ENCODE measurements around the gene GLCCI1.
"Not testable (repeated sequence)": the region's sequence is repeated elsewhere in the genome, so short reads cannot be mapped to it uniquely, and the experiment has no call there.

Gene GLCCI1

GRCh38 chr7:7992506-7992905 lies 23.9 kb downstream of the GLCCI1 start:
- no peak for DNase-seq

GRCh38 chr7:7995348-7995747 lies 26.8 kb downstream of the GLCCI1 start:
- not testable (repeated sequence) for DNase-seq

GRCh38 chr7:7996568-7996967 lies 28.0 kb downstream of the GLCCI1 start:
- no peak for DNase-seq

- no peak for DNase-seq
These were observed 31.8 kb downstream of the GLCCI1 start for GRCh38 chr7:8000315-8000941.

DNA sequence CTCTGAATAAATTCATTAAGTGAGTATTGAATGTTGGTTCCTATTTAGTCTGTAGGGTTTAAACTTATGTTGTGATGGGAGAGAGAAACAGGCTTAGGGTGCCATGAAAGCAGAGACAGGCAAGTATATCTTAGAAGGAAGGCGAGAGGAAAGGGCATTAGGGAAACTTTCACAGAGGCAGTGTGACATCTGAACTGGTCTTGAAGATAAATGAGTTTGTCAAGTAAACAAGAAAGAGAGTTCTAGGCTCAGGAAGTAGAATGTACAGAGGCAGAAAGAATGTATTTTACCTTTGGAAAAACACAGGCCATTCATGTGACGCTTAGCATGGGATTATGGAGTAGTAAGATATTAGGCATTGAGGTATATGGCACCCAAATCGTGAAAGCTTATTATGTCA lies 34.5 kb downstream of the GLCCI1 start:
- no peak for DNase-seq

GRCh38 chr7:8005279-8005678 lies 36.7 kb downstream of the GLCCI1 start:
- DNase-seq = no peak

DNA sequence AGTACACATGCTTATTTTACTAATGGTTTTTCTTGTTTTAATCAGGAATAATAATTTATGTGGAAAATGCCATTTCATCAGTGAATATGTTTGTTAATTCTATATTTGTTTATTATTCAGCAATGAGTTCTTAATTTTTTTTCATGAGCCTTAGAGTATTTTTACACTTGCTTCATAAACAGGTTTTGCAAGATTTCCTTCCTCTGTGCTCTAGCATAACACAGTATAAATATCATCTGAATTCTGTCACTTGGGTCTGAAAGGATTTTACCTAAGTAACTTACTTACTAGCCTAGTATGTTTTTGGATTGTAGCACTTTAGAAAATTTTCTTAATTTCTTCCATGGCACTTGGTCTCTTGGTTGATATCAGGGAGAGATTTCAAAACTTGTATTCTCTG lies 45.8 kb downstream of the GLCCI1 start:
- no peak for DNase-seq

DNA sequence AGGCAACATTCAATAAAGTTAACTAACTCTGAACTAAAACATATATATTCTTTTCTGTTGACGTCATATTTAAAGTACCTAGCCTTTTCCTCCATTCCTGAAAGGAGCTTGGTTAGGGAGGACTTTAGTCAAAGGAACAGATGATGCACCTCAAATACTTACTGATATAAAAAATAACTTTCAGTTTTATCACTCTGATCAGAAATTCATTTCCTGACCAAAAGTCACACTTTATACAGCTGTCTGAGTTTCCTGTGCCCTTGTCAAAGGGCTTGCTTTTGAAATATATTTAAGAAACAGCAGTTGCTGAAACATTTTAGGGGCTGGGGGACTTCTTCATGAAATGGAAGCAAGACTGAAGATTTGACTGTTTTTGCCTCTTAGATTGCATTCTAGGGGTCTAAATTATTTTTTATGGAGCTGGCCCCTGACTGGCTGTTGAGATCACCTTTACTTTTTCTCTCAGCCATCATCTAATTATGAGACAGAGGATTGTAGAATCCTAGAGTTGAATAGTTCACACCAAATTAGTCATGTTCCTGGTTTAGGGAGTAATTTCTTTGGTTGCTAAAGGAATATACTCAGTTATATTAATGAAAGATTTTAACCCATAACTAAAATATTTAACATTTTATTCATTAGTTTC lies 46.6 kb downstream of the GLCCI1 start:
- DNase-seq = no peak

DNA sequence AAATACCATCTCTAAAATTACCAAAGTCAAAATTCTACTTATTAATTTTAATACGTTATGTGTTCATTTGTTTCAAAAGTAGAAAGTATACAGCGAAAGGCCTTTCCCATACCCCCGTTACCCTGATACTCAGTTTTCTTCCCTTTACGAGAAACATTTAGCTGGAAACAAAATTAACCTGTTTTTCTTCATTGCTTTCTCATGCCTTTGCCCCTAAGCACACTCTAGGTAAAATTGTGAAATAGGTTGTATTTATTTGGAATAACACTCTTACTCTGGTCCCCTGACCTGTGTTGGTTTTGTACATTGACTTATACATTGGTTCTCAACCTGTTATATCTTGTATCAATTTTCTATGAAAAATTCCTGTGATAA lies 47.1 kb downstream of the GLCCI1 start:
- no peak for DNase-seq

DNA sequence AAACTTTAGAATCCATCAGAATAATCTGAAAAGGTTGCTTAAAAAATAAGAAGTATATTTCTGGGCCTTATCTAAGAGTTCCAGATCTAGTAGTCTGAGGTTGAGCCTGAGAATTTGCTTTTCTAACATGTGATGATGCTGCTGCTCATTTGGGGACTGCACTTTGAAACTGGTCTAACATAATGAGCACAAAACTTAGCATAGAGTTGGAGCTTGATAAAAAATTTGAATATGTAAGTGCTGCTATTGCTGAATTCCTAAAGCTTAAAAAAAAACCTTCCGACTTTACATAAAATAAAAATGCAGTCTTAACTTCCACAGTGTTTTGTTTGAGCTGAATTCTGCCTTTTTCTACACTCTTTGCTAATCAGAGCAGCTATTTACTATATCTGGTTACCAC lies 48.8 kb downstream of the GLCCI1 start:
- no peak for DNase-seq

- no peak for DNase-seq
These were observed 50.4 kb downstream of the GLCCI1 start for GRCh38 chr7:8018961-8019360.

- DNase-seq = no peak
These were observed 54.0 kb downstream of the GLCCI1 start for GRCh38 chr7:8022628-8023027.

DNA sequence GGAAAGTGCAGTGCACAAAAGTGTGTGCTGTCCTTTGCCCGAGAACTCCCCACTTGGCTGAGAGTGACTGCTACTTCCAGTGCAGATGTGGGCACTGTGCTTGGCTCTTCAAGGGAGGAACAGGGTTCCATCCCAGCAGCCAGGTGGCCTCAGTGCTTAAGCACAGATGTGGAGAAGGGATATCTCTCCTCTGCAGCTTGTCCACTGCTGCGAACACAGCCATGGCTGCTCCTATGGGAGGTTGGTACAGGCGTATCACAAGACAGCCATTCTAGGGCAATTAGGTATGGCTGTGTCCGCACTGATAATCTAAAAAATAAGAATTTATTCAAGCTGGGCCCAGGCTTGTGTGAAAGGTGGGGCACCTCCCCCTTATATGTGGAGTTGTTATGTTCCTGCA lies 66.6 kb downstream of the GLCCI1 start:
- no peak for DNase-seq

DNA sequence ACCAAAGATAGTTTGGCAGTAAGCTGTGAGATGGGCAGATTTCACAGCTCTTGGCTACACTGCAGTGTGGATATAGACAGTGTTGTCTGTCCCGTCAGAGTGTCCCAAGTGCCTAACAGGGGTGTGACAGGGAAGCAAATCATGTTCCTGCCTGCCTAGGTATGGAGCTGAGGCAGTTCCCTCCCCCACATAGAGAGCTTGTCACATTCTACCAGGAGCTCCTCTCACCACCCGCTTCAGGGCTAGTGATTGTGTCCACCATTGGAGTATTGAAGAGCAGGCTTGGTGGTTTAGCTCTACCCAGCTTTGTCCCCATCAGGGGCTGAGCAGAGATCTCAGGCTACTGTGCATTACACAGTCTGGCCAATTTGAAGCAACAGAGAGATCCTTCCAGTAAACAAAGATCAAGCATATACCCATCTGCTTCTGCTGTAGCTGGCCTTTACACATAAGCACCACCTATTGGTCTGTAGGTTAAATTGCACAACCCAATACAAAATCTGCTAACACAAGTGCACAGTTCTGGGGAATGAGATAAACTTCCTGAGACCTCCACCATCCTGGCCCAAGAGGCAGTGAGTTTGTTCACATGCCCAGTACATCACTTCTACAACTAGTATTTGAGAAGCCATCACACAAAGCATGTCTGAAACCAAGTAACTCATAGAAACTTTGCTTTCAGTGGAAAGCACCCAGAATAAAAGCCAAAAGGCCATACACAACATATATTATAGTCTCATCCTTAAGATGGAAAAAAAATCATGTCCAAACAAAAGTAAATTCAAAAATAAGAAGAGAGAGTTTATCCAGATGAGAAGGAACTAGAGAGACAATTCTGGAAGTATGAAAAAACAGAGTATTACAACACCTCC lies 67.3 kb downstream of the GLCCI1 start:
- DNase-seq = peak; percentile 50

DNA sequence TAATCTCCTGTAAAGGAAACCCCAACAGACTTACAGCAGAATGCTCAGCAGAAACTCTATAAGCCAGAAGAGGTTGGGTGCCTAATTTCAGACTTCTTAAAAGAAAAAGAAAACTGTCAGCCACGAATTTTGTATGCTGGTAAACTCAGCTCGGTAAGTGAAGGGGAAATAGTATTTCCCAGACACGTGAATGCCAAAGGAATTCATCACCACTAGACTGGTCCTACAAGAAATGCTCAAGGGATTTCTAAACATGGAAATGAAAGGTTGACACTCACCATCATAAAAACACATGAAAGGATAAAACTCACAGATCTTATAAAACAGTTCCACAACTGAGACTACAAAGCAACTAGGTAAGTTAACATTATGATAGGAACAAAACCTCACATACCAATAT lies 68.6 kb downstream of the GLCCI1 start:
- DNase-seq = no peak

GRCh38 chr7:8040768-8041369 lies 72.3 kb downstream of the GLCCI1 start:
- no peak for DNase-seq

- DNase-seq = no peak
These were observed 74.4 kb downstream of the GLCCI1 start for GRCh38 chr7:8042796-8043535.

DNA sequence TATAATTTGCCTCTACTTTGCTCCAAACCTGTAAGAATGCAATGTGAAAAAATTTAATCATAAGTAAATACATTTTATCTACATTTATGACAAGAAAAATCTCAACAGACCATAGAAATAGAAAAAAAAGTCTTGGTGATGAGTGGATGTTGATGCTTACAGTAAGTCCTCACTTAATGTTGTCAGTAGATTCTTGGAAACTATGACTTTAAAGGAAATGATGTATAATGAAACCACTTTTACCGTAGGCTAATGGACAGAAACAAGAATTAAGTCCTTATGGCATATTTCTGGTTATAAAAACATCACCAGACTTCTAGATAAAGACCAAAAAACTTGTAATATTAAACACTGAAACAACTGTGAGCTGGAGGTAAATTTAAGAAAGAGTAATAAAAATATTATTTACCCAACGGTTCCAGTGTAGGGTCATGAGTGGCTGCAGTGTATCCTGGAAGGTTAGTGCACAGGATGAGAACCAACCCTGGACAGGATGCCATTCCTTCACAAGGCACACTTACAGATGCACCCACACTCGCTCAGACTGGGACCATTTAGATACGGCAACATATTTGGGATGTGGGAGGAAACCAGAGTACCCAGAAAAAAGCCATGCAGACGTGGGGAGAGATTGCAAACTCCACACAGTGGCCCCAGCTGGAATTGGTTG lies 76.3 kb downstream of the GLCCI1 start:
- no peak for DNase-seq

DNA sequence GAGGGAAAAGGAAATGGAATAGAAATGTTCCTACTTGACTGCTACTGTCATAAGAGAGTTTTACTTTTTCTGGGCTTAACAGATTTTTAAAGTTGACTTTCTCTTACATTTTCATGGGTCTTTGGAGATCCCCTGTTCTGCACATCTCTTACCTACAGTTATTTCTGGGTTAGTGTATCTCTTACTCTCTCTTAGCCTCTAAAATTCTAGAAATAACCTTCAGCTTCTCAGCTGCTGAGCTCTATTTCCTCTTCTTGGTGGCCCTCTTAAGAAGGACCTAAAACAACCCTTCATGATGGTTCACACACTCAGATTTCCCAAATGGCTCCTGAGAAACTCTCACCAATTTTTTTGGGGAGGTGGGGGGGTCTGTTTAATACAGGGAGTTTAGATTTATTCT lies 79.5 kb downstream of the GLCCI1 start:
- DNase-seq = not testable (repeated sequence)

DNA sequence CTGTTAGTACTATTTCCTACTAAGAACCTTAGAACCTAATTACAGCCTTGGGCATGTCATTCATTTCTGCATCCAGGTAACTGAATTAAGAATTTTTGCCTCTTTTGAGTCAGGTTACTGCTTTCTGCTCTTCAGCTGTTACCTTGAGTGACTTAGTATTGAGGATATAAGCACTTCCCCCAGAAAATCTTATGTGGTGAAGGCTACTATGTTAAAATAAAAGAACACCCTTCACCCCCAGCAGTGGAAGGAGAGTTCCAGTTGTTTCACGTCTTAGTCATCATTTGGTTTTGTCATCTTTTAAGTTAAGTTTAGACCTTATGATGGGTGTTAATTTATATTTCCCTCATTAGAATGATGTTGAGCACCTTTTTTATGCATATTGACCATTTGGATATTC lies 82.8 kb downstream of the GLCCI1 start:
- no peak for DNase-seq

DNA sequence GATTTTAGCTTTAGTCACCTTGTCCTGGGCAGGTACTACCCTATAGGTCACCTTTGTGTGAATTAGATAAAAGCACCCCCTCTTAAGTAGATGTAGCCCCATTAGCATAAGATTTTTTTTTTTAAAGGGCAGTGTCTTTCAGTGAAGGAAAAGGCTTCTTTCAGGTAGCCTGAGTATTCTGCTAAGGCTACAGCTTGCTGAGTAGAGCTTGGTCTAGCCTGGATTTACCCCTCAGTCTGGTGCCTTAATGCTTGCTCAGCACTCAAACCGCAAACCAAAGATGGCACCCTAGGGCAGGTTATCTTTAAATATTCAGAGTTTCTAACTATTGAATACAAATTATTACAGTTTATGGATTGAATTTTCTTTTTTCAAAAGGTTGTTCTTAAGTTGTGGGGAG lies 83.4 kb downstream of the GLCCI1 start:
- no peak for DNase-seq

DNA sequence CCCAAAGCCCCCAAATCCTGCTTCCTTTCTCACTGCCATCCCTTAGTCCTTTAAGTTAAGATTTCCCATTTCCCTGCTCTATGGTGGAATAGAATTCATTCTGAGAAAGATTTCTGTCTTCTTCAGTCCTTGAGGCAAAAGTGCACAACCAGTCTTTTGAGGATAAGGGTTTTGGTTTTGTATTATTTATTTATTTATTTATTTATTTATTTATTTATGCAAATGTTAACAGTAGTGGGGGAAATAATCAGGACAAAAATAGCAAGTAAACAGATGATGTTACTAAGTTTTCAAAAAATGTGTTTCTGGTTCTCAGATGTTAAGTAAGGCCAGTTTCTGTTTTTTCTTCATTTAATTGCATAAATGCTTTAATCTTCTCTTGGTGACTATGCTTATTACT lies 84.2 kb downstream of the GLCCI1 start:
- DNase-seq = no peak

Data from MV-4-11 (cell line).